GM13977 (cell line): ENCODE measurements around the gene PCDH8.

ENCODE experiments used
- DNase-seq: peaks from one replicate; pipeline ENCODE4 v3.0.0; 2012; ENCODE audit warnings: low spot score
- in situ Hi-C: fragments of 300-500 bp; cut with MboI; formaldehyde crosslinking; loops from one replicate; pipeline ENCODE4 v1.12.0; 2022; ENCODE audit warnings: low sequenced_read_pairs, low pct_unique_long_range_greater_than_20kb, mixed read lengths, inconsistent platforms; ENCODE audit not compliant: unreplicated experiment
- TF ChIP-seq, protein P1 (sequence below): IDR thresholded peaks from 2 replicates; pipeline ENCODE4 v1.5.1; 2012; ENCODE audit warnings: mild to moderate bottlenecking, control low read depth; ENCODE audit not compliant: insufficient read depth; ENCODE audit errors: extremely low read depth, missing control alignments

The PCDH8 gene

DNA sequence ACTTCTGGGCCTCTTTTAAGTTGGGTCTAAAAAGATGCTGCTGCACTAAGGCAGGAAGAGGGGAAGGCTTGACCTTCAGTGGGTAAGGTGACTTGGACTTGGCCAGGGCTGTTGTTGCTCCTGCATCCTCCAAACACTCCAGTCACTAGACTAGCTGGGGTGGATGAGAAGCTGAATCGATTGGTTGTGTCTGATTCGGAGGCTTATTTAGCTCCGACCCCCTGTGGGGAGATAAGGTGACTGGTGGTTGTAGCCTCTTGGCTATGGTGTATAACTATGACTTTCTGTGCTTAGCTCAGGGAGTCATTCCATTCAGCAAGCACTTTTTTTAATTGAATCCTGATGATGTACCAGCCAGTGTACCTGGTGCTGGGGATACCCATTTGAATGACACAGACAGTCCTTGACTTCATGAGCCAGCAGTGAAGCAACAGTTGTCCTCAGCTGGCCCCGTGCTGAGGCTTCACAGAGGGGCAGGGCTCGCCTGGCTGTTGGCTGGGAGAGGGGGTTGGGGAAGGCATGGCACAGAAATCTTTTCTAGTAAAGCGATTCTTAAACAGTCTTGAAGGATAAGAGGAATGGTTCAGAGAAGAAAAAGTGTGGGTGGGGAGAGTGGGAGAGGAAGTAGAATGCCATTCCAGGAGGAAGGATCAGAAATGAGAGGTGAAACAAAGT is 9.9 kb downstream of the PCDH8 start:
- in situ Hi-C loops = no loop called here
- TF ChIP-seq, protein P1, sequence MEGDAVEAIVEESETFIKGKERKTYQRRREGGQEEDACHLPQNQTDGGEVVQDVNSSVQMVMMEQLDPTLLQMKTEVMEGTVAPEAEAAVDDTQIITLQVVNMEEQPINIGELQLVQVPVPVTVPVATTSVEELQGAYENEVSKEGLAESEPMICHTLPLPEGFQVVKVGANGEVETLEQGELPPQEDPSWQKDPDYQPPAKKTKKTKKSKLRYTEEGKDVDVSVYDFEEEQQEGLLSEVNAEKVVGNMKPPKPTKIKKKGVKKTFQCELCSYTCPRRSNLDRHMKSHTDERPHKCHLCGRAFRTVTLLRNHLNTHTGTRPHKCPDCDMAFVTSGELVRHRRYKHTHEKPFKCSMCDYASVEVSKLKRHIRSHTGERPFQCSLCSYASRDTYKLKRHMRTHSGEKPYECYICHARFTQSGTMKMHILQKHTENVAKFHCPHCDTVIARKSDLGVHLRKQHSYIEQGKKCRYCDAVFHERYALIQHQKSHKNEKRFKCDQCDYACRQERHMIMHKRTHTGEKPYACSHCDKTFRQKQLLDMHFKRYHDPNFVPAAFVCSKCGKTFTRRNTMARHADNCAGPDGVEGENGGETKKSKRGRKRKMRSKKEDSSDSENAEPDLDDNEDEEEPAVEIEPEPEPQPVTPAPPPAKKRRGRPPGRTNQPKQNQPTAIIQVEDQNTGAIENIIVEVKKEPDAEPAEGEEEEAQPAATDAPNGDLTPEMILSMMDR = no peak
- DNase-seq = no peak

DNA sequence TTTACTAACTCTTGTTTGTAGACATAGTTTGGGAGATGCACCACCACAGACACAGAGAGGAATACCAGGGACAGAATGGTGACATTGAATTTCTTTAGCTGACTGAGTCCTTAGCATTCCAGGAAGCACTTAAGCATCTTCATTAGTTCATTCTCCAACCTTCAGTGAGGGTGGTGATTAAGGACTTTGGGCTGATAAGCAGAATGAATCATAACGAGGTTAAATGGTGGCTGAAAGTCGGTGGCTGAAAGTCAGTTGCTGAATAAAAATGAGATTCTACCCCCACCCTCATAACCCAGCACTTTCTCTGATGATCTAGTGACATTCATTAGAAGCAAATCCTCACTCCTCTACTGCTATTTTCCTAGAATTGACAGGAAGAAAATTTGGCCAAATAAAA is 10.6 kb downstream of the PCDH8 start:
- TF ChIP-seq, protein P1 = no peak
- in situ Hi-C loops = no loop called here
- peak; percentile 44 for DNase-seq

DNA sequence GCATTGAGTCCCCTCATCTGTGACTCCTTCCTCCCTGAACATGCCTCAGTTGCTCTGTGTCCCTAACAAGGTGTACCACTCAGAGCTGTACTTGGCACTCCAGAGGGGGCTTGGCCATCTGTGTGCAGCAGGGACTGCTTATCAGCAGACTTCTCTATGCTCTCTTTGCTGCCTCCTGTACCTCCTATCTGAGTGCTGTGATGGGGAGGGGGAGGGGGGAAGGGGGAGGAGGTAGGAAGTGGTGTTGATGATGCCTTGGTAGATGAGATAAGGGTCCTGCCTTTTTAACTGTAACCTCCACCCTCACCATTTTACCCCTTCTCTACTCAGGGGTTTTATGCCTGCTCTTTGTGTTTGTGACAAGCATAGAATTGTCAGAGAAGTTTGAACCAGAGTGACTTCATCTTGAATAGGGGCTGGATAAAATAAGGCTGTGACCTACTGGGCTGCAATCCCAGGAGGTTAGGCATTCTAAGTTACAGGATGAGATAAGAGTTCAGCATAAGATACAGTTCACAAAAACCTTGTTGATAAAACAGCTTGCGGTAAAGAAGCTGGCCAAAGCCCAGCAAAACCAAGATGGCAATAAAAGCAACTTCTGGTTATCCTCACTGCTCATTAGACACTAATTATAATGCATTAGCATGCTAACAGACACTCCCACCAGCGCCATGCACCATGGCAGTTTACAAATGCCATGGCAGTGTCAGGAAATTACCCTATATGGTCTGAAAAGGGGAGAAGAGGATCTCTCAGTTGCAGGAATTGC is 13.2 kb downstream of the PCDH8 start:
- TF ChIP-seq, protein P1 = no peak
- in situ Hi-C loops = no loop called here
- no peak for DNase-seq

DNA sequence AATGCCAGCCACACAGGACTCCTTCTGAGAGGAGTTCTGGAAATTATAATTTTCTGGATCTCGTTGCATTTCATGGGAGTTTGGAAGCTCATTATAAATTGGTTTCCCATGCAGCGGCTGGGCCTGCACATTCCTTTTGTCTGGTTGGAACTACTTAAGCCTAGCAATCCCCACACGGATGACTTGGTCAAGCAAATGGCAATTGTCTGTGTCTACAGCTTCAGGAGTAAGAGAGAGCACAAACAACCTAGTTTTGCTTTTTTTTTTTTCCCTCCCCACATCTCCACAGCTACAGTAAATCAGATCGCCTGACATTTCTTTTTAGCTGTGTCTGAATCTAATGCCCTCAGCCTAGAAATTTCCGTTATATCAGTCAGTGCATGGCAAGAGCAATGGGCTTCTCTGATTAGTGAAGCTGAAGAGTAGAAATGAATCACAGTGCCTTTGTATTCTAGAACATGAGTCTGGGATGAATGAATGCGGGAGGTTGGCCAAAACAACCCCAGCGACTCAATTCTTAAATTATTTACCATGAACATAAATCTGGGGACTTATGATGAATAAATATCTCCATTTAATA is 15.1 kb downstream of the PCDH8 start:
- TF ChIP-seq, protein P1 = no peak
- DNase-seq = no peak
- in situ Hi-C loops = no loop called here

DNA sequence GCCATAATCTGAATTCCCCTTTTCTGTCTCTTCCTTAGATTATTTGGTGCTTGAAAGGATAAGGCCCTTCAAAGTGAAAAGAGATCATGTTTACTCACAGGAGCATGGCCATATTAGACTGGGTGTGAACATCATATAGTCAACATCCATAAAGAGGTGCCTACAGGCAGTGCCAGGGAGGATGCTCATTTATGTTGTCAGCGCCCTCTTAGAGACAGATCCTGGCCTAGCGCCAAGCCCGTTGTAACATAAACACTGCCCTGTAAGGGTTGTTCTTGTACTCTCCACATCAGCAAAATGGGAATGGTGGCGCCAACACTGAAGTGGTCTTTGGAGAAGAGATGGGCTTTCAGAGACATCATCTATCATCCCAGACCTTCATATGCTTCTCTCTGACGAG is 16.1 kb downstream of the PCDH8 start:
- no peak for DNase-seq
- TF ChIP-seq, protein P1 = no peak
- in situ Hi-C loops = no loop called here

DNA sequence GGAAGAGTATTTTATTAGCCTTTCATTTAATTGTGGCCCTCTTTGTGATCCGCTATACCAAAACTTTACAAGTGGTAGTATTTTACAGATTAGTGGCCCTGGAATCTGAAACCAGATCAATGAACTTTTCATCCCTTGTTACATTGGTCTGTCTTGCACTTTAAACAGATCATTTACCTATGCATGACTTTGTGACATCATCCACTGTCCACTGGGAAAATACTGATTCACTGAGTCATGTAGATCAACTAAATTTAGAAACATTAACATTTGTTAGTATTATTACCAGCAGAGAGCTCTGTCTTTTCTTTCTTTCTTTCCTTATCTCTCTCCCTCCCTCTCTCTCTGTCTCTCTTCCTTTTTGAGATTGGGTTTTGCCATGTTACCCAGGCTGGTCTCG is 17.5 kb downstream of the PCDH8 start:
- TF ChIP-seq, protein P1 = no peak
- in situ Hi-C loops = no loop called here
- no peak for DNase-seq
